Measurements from ENCODE around the gene SRRM1. TPM values are rescaled to one million over a fixed set of nuclear protein-coding genes. Genes with fewer than 3 reads are reported as not detected.
"Not testable (repeated sequence)": the region's sequence is repeated elsewhere in the genome, so short reads cannot be mapped to it uniquely, and the experiment has no call there.

SRRM1 gene
- total RNA-seq, 2 experiments from 2014 or later = 226 to 235 TPM

- Mint-ChIP-seq H3K27ac (no peak overlapping the region), H3K27me3 (ENCODE audit: low read depth) (no peaks in the 10 kb centered on the region), H3K9me3 (no peaks in the 10 kb centered on the region), H3K36me3 (ENCODE audit: low read depth) (no peaks in the 10 kb centered on the region), H3K4me1 (ENCODE audit: low read depth) (no peaks in the 10 kb centered on the region), H3K4me3 (no peak overlapping the region)
- intact Hi-C loops (cut with micrococcal nuclease) = no loop called here
- CTCF ChIA-PET = interaction anchor here (0.6 to 3.3 kb wide), 4 partner anchors 9 to 426 kb away, joined by 3 to 10 read pairs (median 6); no protein-coding TSS in a partner anchor
- DNase-seq = no peak
Measured at GRCh38 chr1:24696756-24697330, 53.7 kb downstream of the SRRM1 start.

- H3K4me3 Mint-ChIP-seq; intact Hi-C loops (cut with micrococcal nuclease); DNase-seq; H3K9me3 Mint-ChIP-seq; H3K4me1 Mint-ChIP-seq (ENCODE audit: low read depth); H3K27me3 Mint-ChIP-seq (ENCODE audit: low read depth); H3K36me3 Mint-ChIP-seq (ENCODE audit: low read depth); H3K27ac Mint-ChIP-seq: not testable (repeated sequence)
- CTCF ChIA-PET = interaction anchor here (0.6 to 3.3 kb wide), 5 partner anchors 9 to 425 kb away, joined by 3 to 10 read pairs (median 4); no protein-coding TSS in a partner anchor
Measured at GRCh38 chr1:24697453-24698001, 54.4 kb downstream of the SRRM1 start.

GRCh38 chr1:24698326-24698725, 55.2 kb downstream of the SRRM1 start:
- H3K4me3 Mint-ChIP-seq = not testable (repeated sequence)

GRCh38 chr1:24699628-24700027, 56.5 kb downstream of the SRRM1 start:
- intact Hi-C loops (cut with micrococcal nuclease) = no loop called here
- H3K27ac Mint-ChIP-seq = no peak overlapping the region
- H3K4me1 Mint-ChIP-seq (ENCODE audit: low read depth) = no peaks in the 10 kb centered on the region
- no peak overlapping the region for H3K4me3 Mint-ChIP-seq
- no peaks in the 10 kb centered on the region for H3K9me3 Mint-ChIP-seq
- H3K36me3 Mint-ChIP-seq (ENCODE audit: low read depth) = no peaks in the 10 kb centered on the region
- no peak for DNase-seq
- H3K27me3 Mint-ChIP-seq (ENCODE audit: low read depth) = no peaks in the 10 kb centered on the region
- CTCF ChIA-PET = interaction anchor here (3.3 kb wide), 1 partner anchor 131 kb away, joined by 8 read pairs; no protein-coding TSS in a partner anchor

More at GRCh38 chr1:24698326-24698725, 55.2 kb downstream of the SRRM1 start:
- H3K36me3 Mint-ChIP-seq (ENCODE audit: low read depth); H3K9me3 Mint-ChIP-seq; intact Hi-C loops (cut with micrococcal nuclease); H3K27ac Mint-ChIP-seq; H3K4me1 Mint-ChIP-seq (ENCODE audit: low read depth); H3K27me3 Mint-ChIP-seq (ENCODE audit: low read depth); DNase-seq: not testable (repeated sequence)
- CTCF ChIA-PET = interaction anchor here (0.6 to 3.3 kb wide), 4 partner anchors 10 to 153 kb away, joined by 3 to 10 read pairs (median 6); no protein-coding TSS in a partner anchor

- Mint-ChIP-seq H3K36me3 (ENCODE audit: low read depth) (no peaks in the 10 kb centered on the region), H3K4me3 (no peak overlapping the region), H3K27ac (no peak overlapping the region), H3K4me1 (ENCODE audit: low read depth) (peaks cover 6% of the 10 kb centered on the region), H3K9me3 (no peaks in the 10 kb centered on the region), H3K27me3 (ENCODE audit: low read depth) (no peaks in the 10 kb centered on the region)
- no peak for DNase-seq
- intact Hi-C loops (cut with micrococcal nuclease) = no loop called here
- CTCF ChIA-PET = no interaction called here
Measured at GRCh38 chr1:24702511-24703293, 59.6 kb downstream of the SRRM1 start.

- no peak overlapping the region for H3K27ac Mint-ChIP-seq
- no peak for DNase-seq
- intact Hi-C loops (cut with micrococcal nuclease) = no loop called here
- no peaks in the 10 kb centered on the region for H3K36me3 Mint-ChIP-seq (ENCODE audit: low read depth)
- peaks cover 6% of the 10 kb centered on the region for H3K4me1 Mint-ChIP-seq (ENCODE audit: low read depth)
- no peaks in the 10 kb centered on the region for H3K9me3 Mint-ChIP-seq
- no peak overlapping the region for H3K4me3 Mint-ChIP-seq
- H3K27me3 Mint-ChIP-seq (ENCODE audit: low read depth) = no peaks in the 10 kb centered on the region
- CTCF ChIA-PET = interaction anchor here (0.6 kb wide), 1 partner anchor 117 kb away, joined by 4 read pairs; no protein-coding TSS in a partner anchor
Measured at GRCh38 chr1:24704411-24705259, 61.5 kb downstream of the SRRM1 start.

GRCh38 chr1:24705260-24706073, 62.4 kb downstream of the SRRM1 start:
- no peak overlapping the region for H3K4me3 Mint-ChIP-seq
- no peaks in the 10 kb centered on the region for H3K27me3 Mint-ChIP-seq (ENCODE audit: low read depth)
- intact Hi-C loops (cut with micrococcal nuclease) = no loop called here
- CTCF ChIA-PET = interaction anchor here (1.2 kb wide), 1 partner anchor 125 kb away, joined by 4 read pairs; no protein-coding TSS in a partner anchor
- peak; percentile 48 for DNase-seq
- no peaks in the 10 kb centered on the region for H3K36me3 Mint-ChIP-seq (ENCODE audit: low read depth)
- peaks cover 10% of the 10 kb centered on the region for H3K4me1 Mint-ChIP-seq (ENCODE audit: low read depth)
- H3K9me3 Mint-ChIP-seq = no peaks in the 10 kb centered on the region
- no peak overlapping the region for H3K27ac Mint-ChIP-seq

GRCh38 chr1:24706074-24706389, 62.9 kb downstream of the SRRM1 start:
- CTCF ChIA-PET = interaction anchor here (1.1 to 1.2 kb wide), 2 partner anchors 125 to 129 kb away, joined by 4 read pairs; no protein-coding TSS in a partner anchor
- H3K4me1 Mint-ChIP-seq (ENCODE audit: low read depth); H3K9me3 Mint-ChIP-seq; H3K4me3 Mint-ChIP-seq; H3K27me3 Mint-ChIP-seq (ENCODE audit: low read depth); DNase-seq; intact Hi-C loops (cut with micrococcal nuclease); H3K27ac Mint-ChIP-seq; H3K36me3 Mint-ChIP-seq (ENCODE audit: low read depth): not testable (repeated sequence)

GRCh38 chr1:24707687-24708086, 64.6 kb downstream of the SRRM1 start:
- no peaks in the 10 kb centered on the region for H3K36me3 Mint-ChIP-seq (ENCODE audit: low read depth)
- H3K4me3 Mint-ChIP-seq = no peak overlapping the region
- no peaks in the 10 kb centered on the region for H3K9me3 Mint-ChIP-seq
- H3K4me1 Mint-ChIP-seq (ENCODE audit: low read depth) = peaks cover 10% of the 10 kb centered on the region
- DNase-seq = no peak
- H3K27ac Mint-ChIP-seq = no peak overlapping the region
- CTCF ChIA-PET = no interaction called here
- H3K27me3 Mint-ChIP-seq (ENCODE audit: low read depth) = no peaks in the 10 kb centered on the region
- intact Hi-C loops (cut with micrococcal nuclease) = no loop called here

GRCh38 chr1:24708938-24709337, 65.8 kb downstream of the SRRM1 start:
- CTCF ChIA-PET = no interaction called here

GRCh38 chr1:24709791-24710441, 66.8 kb downstream of the SRRM1 start:
- H3K9me3 Mint-ChIP-seq = no peaks in the 10 kb centered on the region
- H3K36me3 Mint-ChIP-seq (ENCODE audit: low read depth) = no peaks in the 10 kb centered on the region
- H3K27ac Mint-ChIP-seq = no peak overlapping the region
- H3K4me3 Mint-ChIP-seq = no peak overlapping the region
- no peak for DNase-seq
- peaks cover 10% of the 10 kb centered on the region for H3K4me1 Mint-ChIP-seq (ENCODE audit: low read depth)
- CTCF ChIA-PET = interaction anchor here (0.7 to 1.0 kb wide), 3 partner anchors 21 to 812 kb away, joined by 3 to 8 read pairs (median 4); no protein-coding TSS in a partner anchor
- intact Hi-C loops (cut with micrococcal nuclease) = no loop called here
- no peaks in the 10 kb centered on the region for H3K27me3 Mint-ChIP-seq (ENCODE audit: low read depth)

More at GRCh38 chr1:24708938-24709337, 65.8 kb downstream of the SRRM1 start:
- no peaks in the 10 kb centered on the region for H3K27me3 Mint-ChIP-seq (ENCODE audit: low read depth)
- no peak overlapping the region for H3K4me3 Mint-ChIP-seq
- no peaks in the 10 kb centered on the region for H3K36me3 Mint-ChIP-seq (ENCODE audit: low read depth)
- intact Hi-C loops (cut with micrococcal nuclease) = no loop called here
- H3K9me3 Mint-ChIP-seq = no peaks in the 10 kb centered on the region
- no peak overlapping the region for H3K27ac Mint-ChIP-seq
- peaks cover 10% of the 10 kb centered on the region for H3K4me1 Mint-ChIP-seq (ENCODE audit: low read depth)
- DNase-seq = no peak

Data from activated naive CD4-positive, alpha-beta T cell treated with anti-CD3 and anti-CD28 coated beads for 36 hours (primary cell).